Endothelial cell of umbilical vein (primary cell): ENCODE data around the gene SLC5A6.

Experiments used
- CTCF ChIP-seq, 2 donors: IDR thresholded peaks; 1 replicate in 1 of 2; 2 replicates in 1 of 2; pipeline ENCODE4 v1.5.1; 2011; ENCODE audit warnings: low read length in 2 of 2, mild to moderate bottlenecking in 2 of 2, moderate library complexity in 2 of 2, control low read depth in 1 of 2, inconsistent platforms in 1 of 2, low read depth in 1 of 2; ENCODE audit not compliant: insufficient read depth in 1 of 2; ENCODE audit errors: extremely low read depth in 1 of 2
- EZH2 ChIP-seq: IDR thresholded peaks from 2 replicates; pipeline ENCODE4 v1.6.1; 2012; ENCODE audit warnings: borderline replicate concordance, low read depth, mild to moderate bottlenecking, moderate library complexity, low read length, inconsistent platforms; ENCODE audit not compliant: severe bottlenecking
- MYC ChIP-seq: IDR thresholded peaks from one replicate; pipeline ENCODE4 v1.6.1; 2011; ENCODE audit warnings: mild to moderate bottlenecking, low read depth, low read length
- POLR2A ChIP-seq: IDR thresholded peaks from 2 replicates; pipeline ENCODE4 v1.6.1; 2012; ENCODE audit warnings: low read depth, mild to moderate bottlenecking, control low read depth, low read length
- POLR2AphosphoS5 ChIP-seq: IDR thresholded peaks from 2 replicates; pipeline ENCODE4 v1.6.1; 2012; ENCODE audit warnings: low read depth, mild to moderate bottlenecking, control low read depth, low read length, moderate library complexity; ENCODE audit not compliant: insufficient read depth

GRCh38 chr2:27227501-27227900, 15.4 kb upstream of the SLC5A6 start:
- TF ChIP-seq POLR2A (no peak), CTCF (IDR thresholded peaks at IDR 0.05; ENCODE audit: extremely low read depth in 1 of 2, insufficient read depth in 1 of 2, low read depth in 1 of 2, low read length in 2 of 2) (no peak), MYC (no peak), POLR2AphosphoS5 (no peak), EZH2 (no peak)
